Heart left ventricle (tissue), 13 donors: ENCODE results near the gene TANGO6.

ENCODE experiments used
- POLR2A ChIP-seq, 2 donors: fragments of 450-650 bp; IDR thresholded peaks; one replicate each; pipeline ENCODE4 v1.6.1; 2017; ENCODE audit warnings: antibody characterized with exemption in 2 of 2, mild to moderate bottlenecking in 2 of 2, moderate library complexity in 2 of 2
- TF ChIP-seq, protein P1 (sequence below), 12 donors: fragments of 200-600 bp; sonication (generic) in 4 of 12; IDR thresholded peaks; one replicate each; pipeline versions ENCODE4 v1.5.0 to v1.8.0; 2018 to 2022; ENCODE audit warnings: antibody characterized with exemption in 12 of 12, mild to moderate bottlenecking in 5 of 12
- donor health status: ischemic (EF 13 %, LVEDD 7.1; RV severe dilation, severe dysfunction).
- donor health status: DM: no; HTN: yes; CAD: no.
- donor health status: DM: no; HTN: no; CAD: no.
- donor health status: ischemic (EF 25% LVEDD 6.9; RV normal size, moderate dysfunction).
- donor health status: ischemic (EF 25% LVEDD 5.7; RV mildly dilated, moderate dysfunction).
- donor health status: ischemic (EF 35%, LVEDD 5.7; RV mildly dilated, moderate dysfunction).
- donor health status: nonischemic (EF 11% LVEDD 7.7; RV severe dilation, severe dysfunction).
- donor health status: DM: yes; HTN: yes; CAD: no.
- donor health status: PGD.
- donor health status: ischemic (EF 29% LVEDD 5.4; RV normal size, mild dysfunction).
- donor health status: nonischemic (EF 23%, LVEDD 6.1; RV moderate dilation, normal function).

GRCh38 chr16:69003500-69003899 is 160.2 kb downstream of the TANGO6 start:
- TF ChIP-seq, protein P1, sequence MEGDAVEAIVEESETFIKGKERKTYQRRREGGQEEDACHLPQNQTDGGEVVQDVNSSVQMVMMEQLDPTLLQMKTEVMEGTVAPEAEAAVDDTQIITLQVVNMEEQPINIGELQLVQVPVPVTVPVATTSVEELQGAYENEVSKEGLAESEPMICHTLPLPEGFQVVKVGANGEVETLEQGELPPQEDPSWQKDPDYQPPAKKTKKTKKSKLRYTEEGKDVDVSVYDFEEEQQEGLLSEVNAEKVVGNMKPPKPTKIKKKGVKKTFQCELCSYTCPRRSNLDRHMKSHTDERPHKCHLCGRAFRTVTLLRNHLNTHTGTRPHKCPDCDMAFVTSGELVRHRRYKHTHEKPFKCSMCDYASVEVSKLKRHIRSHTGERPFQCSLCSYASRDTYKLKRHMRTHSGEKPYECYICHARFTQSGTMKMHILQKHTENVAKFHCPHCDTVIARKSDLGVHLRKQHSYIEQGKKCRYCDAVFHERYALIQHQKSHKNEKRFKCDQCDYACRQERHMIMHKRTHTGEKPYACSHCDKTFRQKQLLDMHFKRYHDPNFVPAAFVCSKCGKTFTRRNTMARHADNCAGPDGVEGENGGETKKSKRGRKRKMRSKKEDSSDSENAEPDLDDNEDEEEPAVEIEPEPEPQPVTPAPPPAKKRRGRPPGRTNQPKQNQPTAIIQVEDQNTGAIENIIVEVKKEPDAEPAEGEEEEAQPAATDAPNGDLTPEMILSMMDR (IDR thresholded peaks at IDR 0.05), result no peak
- no peak for TF ChIP-seq POLR2A (IDR thresholded peaks at IDR 0.05)
